ENCODE measurements around the gene KIAA1671.

The KIAA1671 gene

GRCh38 chr22:25016311-25016710, 63.8 kb downstream of the KIAA1671 start:
- no peak for DNase-seq

DNA sequence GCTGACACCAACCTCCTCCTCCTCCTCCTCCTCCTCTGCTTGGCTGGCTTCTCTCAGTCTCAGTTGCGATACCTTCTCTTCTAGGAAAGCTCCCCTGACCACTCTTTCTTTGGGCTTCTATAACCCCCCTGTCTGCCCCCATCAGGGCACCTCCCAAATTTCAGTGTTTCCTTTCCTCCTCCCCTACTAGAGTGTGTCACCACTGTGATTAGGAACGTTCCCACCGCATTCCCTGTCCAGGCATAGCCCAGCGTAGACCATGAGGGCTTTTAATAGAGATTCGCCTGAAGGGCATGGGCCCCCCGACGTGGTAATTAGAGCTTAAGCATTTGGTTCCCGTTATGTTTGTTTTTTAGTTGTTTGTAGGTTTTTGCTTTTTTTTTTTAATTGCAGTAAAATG, 65.5 kb downstream of the KIAA1671 start:
- no peak for DNase-seq

GRCh38 chr22:25019427-25020184, 67.1 kb downstream of the KIAA1671 start:
- no peak for DNase-seq

DNA sequence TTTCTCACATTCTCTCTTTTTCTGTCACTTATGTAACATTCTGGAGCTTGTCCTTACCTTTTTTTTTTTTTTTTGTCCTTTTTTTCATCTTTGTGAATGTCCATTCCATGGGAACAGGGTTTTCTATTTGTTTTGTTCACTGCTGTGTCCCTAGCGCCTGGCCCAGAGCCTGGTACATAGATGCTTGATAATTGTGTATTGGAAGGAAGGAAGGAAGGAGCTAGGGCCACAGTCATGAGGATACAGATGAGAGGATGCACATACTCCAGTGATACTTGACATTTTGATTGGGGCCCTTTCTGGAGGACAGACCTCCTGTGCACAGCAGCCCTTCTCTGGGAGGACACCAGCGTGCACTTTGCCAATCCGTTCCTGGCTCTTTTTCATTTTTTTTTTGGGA, 68.9 kb downstream of the KIAA1671 start:
- DNase-seq: no peak

DNA sequence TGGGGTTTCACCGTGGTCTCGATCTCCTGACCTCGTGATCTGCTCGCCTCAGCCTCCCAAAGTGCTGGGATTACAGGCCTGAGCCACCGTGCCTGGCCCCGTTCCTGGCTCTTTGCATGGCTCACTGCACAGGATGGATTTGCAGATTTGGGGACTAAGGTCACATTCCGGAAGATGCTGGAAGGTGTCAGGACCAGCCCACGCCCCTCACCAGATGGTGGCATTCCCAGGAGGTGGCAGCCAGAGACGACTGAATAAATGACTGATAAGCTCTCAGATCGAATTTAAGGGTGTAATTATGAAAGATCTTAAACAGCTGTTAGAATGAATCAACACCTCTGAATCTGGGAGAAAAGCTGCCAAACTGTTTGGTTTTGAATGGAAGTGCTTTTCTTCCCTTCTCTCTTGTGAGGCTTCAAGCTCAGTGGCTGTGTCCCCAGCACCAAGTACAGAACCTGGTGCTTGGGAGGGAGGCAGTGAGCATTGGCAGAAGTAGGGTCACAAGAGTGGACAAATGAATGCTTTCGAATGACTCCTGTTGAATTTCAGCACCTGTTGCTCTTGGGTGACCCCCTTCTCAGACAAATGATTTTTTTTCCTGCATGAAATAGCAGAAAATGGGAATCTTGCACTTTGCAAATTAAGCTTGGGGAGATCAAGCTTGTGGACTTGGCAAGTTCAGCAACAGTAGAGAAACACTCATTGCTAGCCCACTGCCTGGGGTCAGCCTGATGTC, 69.6 kb downstream of the KIAA1671 start:
- DNase-seq: no peak

- DNase-seq: no peak
Measured at GRCh38 chr22:25023879-25024278, 71.4 kb downstream of the KIAA1671 start.

DNA sequence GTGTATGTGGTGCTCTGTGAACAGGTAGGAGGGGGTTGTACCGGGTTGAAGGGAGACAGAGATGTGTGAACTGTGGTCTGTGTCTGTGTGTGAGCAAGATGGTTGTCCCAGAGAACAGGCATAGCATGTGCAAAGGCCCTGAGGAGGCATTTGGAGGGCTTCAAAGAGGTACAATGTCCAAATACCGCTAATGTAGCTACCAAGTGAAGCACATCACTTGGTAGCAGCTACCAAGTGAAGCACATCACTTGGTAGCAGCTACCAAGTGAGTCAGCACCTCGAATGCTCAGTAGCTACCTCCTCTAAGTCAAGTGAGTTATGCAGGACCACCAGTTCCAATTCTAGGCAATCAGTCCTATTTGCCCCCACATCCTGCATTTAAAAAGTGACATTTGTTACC, 72.4 kb downstream of the KIAA1671 start:
- DNase-seq: no peak

- no peak for DNase-seq
Measured at GRCh38 chr22:25025491-25026400, 73.2 kb downstream of the KIAA1671 start.

GRCh38 chr22:25027043-25027906, 74.8 kb downstream of the KIAA1671 start:
- DNase-seq: no peak

- DNase-seq: no peak
Measured at GRCh38 chr22:25027959-25028840, 75.7 kb downstream of the KIAA1671 start.

DNA sequence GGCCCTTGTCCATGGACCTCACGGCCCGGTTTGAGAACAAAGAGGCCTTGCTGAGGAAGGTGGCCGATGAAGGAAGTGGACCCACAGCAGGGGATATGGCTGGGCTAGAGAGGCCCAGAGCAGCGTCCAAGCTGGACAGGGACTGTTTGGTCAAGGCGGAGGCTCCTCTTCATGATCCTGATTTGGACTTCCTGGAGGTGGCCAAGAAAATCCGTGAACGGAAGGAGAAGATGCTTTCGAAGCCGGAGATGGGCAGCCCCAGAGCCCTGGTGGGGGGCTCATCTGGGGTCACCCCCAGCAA, 76.3 kb downstream of the KIAA1671 start:
- no peak for DNase-seq

DNA sequence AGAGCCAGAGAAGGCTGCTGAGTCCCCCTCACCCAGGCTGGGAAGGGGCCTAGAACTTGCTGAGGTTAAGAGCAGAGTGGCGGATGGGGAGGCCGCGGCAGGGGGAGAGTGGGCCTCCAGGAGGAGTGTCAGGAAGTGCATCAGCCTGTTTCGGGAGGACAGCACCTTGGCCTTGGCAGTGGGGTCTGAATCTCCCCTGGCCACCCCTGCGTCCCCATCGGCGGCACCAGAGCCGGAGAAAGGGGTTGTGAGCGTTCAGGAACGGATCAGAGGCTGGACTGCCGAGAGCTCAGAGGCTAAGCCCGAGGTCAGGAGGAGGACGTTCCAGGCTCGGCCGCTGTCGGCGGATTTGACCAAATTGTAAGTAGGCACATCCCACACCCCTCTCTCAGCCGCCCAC, 76.7 kb downstream of the KIAA1671 start:
- no peak for DNase-seq

DNA sequence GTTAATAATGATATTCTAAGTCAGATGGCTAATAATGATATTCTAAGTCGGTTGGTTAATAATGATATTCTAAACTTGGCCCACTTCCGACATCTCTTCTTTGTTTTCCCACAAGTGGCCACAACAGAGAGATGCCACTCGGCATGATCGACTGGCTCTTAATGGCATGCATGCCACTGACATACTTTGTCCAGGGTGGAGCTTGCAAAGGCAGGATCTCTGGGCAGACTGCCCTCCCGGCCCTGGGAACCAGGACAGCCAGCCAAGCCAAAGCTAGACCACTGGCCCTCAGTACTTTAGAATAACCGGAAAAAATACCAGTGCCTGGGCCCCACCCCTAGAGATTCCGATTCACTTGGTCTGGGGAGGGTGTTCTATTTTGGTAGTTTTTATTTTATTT, 78.1 kb downstream of the KIAA1671 start:
- no peak for DNase-seq

GRCh38 chr22:25032066-25032465, 79.5 kb downstream of the KIAA1671 start:
- DNase-seq: no peak

- DNase-seq: no peak
Measured at GRCh38 chr22:25035715-25036114, 83.2 kb downstream of the KIAA1671 start.

- DNase-seq: no peak
Measured at GRCh38 chr22:25038239-25038638, 85.7 kb downstream of the KIAA1671 start.

- DNase-seq: no peak
Measured at GRCh38 chr22:25038771-25039170, 86.3 kb downstream of the KIAA1671 start.

GRCh38 chr22:25039255-25039654, 86.7 kb downstream of the KIAA1671 start:
- DNase-seq: no peak

DNA sequence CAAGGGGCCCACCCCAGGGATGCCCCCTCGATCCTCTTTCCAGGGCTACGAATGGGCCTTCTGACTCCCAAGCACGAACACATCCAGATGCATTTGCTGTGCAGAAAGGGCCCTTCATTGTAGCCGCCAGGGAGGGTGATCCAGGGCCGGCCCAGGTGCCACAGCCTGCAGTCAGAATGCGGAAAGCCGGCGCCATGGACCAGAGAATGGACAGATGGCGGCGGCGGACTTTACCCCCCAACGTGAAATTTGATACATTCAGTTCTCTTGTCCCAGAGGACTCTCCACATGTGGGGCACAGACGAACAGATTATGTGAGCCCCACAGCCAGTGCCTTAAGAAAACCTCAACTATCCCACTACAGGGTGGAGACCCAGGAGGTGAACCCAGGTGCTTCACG, 87.2 kb downstream of the KIAA1671 start:
- DNase-seq: no peak

DNA sequence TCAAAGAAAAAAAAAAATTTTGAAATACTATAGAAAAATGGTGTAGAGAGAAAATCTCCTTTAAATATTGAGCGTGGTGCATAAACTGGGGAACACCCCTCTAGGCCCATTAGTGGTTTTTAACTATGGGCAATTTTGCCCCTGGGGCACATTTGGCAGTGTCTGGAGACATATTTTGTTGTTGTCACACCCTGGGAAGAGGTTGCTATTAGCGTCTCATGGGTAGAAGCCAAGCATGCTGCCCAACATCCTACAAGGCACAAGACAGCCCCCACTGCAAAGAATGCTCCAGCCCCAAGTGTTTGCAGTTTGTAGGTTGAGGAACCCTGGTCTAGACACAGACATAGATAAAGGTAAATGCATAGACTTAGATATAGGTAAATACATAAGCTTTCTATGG, 92.6 kb downstream of the KIAA1671 start:
- DNase-seq: no peak

- DNase-seq: no peak
Measured at GRCh38 chr22:25048071-25048470, 95.6 kb downstream of the KIAA1671 start.

Data from SHP77 (cell line).